B cell (primary cell): ENCODE data around the gene ESRRA. TPM values are rescaled to one million over a fixed set of nuclear protein-coding genes. Genes with fewer than 3 reads are reported as not detected.

Experiments used
- ATAC-seq: fragments of 200-7000 bp; cut with Tn5 transposase; one replicate; pipeline ENCODE4 v1.10.0; 2021; ENCODE audit warnings: low read depth, mild to moderate bottlenecking, moderate number of reproducible peaks, moderate library complexity
- CTCF ChIA-PET: fragments of 350-600 bp; sonication (Branson Sonifier 250); formaldehyde crosslinking; loops from one replicate; lab custom pipeline; 2021; ENCODE audit warnings: antibody characterized with exemption, inconsistent platforms; lab: Charles Lee
- POLR2A ChIA-PET: fragments of 350-600 bp; sonication (Branson Sonifier 250); formaldehyde crosslinking; loops from one replicate; lab custom pipeline; 2021; ENCODE audit warnings: antibody characterized with exemption; lab: Charles Lee
- DNase-seq: peaks from one replicate; pipeline ENCODE4 v3.0.0; 2013
- H2AFZ ChIP-seq: 2 replicates; pipeline ENCODE4 v1.6.1; 2012; ENCODE audit warnings: mild to moderate bottlenecking, low read depth, low read length; ENCODE audit not compliant: insufficient read depth, poor library complexity, severe bottlenecking
- H3K27ac ChIP-seq, 2 donors: 1 replicate in 1 of 2; 2 replicates in 1 of 2; pipeline ENCODE4 v1.5.1; 2012 to 2013; ENCODE audit warnings: low read length in 2 of 2, mild to moderate bottlenecking in 2 of 2, moderate library complexity in 1 of 2
- H3K27me3 ChIP-seq, 4 experiments: fragments of 200-600 bp in 1 of 4; sonication (generic) in 1 of 4; replicated peaks in 1 of 4; 1 replicate in 2 of 4; 2 replicates in 2 of 4; pipeline versions ENCODE4 v1.6.1 to v1.7.0; 2013 to 2016; ENCODE audit warnings: low read length in 3 of 4, mild to moderate bottlenecking in 2 of 4, mixed read lengths in 1 of 4, moderate library complexity in 1 of 4; ENCODE audit not compliant: insufficient read depth in 4 of 4, control insufficient read depth in 3 of 4; ENCODE audit errors: control extremely low read depth in 1 of 4
- H3K36me3 ChIP-seq, 2 experiments: replicated peaks in 1 of 2; 1 replicate in 1 of 2; 2 replicates in 1 of 2; pipeline versions ENCODE4 v1.6.1 to v1.7.1; 2013; ENCODE audit warnings: low read length in 1 of 2; ENCODE audit not compliant: insufficient read depth in 2 of 2, control insufficient read depth in 1 of 2; ENCODE audit errors: control extremely low read depth in 1 of 2, extremely low read depth in 1 of 2
- H3K4me1 ChIP-seq, 2 donors: fragments of 200-600 bp in 1 of 2; sonication (generic) in 1 of 2; 1 replicate in 1 of 2; 2 replicates in 1 of 2; pipeline versions ENCODE4 v1.5.1 to v1.6.1; 2013 to 2017; ENCODE audit warnings: low read length in 2 of 2; ENCODE audit not compliant: control insufficient read depth in 2 of 2, insufficient read depth in 2 of 2
- H3K4me2 ChIP-seq: replicated peaks from 2 replicates; pipeline ENCODE3; 2012; ENCODE audit warnings: mild to moderate bottlenecking, low read depth, low read length; ENCODE audit not compliant: poor library complexity, severe bottlenecking
- H3K4me3 ChIP-seq, 5 experiments: fragments of 200-600 bp in 1 of 5; sonication (generic) in 1 of 5; 1 replicate in 3 of 5; 2 replicates in 2 of 5; pipeline versions ENCODE4 v1.5.1 to v1.7.0; 2011 to 2016; ENCODE audit warnings: low read length in 4 of 5, mild to moderate bottlenecking in 4 of 5, low read depth in 2 of 5, control low read depth in 1 of 5, moderate library complexity in 1 of 5; ENCODE audit not compliant: insufficient read depth in 1 of 5; ENCODE audit errors: control extremely low read depth in 1 of 5, extremely low read depth in 1 of 5
- H3K79me2 ChIP-seq: fragments of 200-600 bp; sonication (generic); one replicate; pipeline ENCODE4 v1.6.0; 2016; ENCODE audit warnings: low read length; ENCODE audit not compliant: control insufficient read depth, insufficient read depth
- H3K9ac ChIP-seq: fragments of 200-600 bp; sonication (generic); 2 replicates; pipeline ENCODE4 v1.6.1; 2017; ENCODE audit warnings: mild to moderate bottlenecking, low read length, moderate library complexity
- H3K9me3 ChIP-seq, 3 donors: one replicate each; pipeline versions ENCODE4 v1.6.1 to v1.7.1; 2013; ENCODE audit warnings: low read length in 2 of 3; ENCODE audit not compliant: control insufficient read depth in 2 of 3, insufficient read depth in 1 of 3; ENCODE audit errors: control extremely low read depth in 1 of 3
- H4K20me1 ChIP-seq: 2 replicates; pipeline ENCODE4 v1.6.0; 2012; ENCODE audit warnings: mild to moderate bottlenecking, low read length; ENCODE audit not compliant: insufficient read depth, control insufficient read depth, poor library complexity, severe bottlenecking
- H3K27ac Mint-ChIP-seq: one replicate; pipeline ENCODE4 v1.8.0; 2021; ENCODE audit warnings: mixed read lengths
- H3K27me3 Mint-ChIP-seq: one replicate; pipeline ENCODE4 v1.8.0; 2021; ENCODE audit warnings: mixed read lengths
- H3K4me1 Mint-ChIP-seq: one replicate; pipeline ENCODE4 v1.8.0; 2021; ENCODE audit warnings: mixed read lengths
- H3K4me3 Mint-ChIP-seq: one replicate; pipeline ENCODE4 v1.8.0; 2021; ENCODE audit warnings: mixed read lengths
- H3K9me3 Mint-ChIP-seq: one replicate; pipeline ENCODE4 v1.8.0; 2022; ENCODE audit warnings: mixed read lengths; ENCODE audit not compliant: insufficient read depth
- CTCF ChIP-seq: fragments of 200-600 bp; IDR thresholded peaks from one replicate; pipeline ENCODE4 v1.8.0; 2022; ENCODE audit warnings: antibody characterized with exemption, mild to moderate bottlenecking
- EZH2 ChIP-seq: IDR thresholded peaks from 2 replicates; pipeline ENCODE4 v1.6.1; 2012; ENCODE audit warnings: borderline replicate concordance, low read depth, mild to moderate bottlenecking, moderate library complexity, low read length; ENCODE audit not compliant: insufficient read depth, poor library complexity, severe bottlenecking
- WGBS: methylation state at CpG from one replicate; pipeline ENCODE4 v1.1.5; 2013; ENCODE audit warnings: missing lambda C conversion rate; ENCODE audit not compliant: insufficient coverage; 5-methylcytosine and 5-hydroxymethylcytosine counted together
- intact Hi-C: fragments of 100-400 bp; cut with micrococcal nuclease; formaldehyde crosslinking; loops from one replicate; pipeline ENCODE4 v1.10.0; 2022
- polyA plus RNA-seq: library from polyadenylated mRNA; depleted of rRNA; stranded (reverse); fragments of >200 nt; gene quantifications from 2 replicates; pipeline ENCODE4 v1.2.3, GENCODE V29; 2012
- total RNA-seq, 2 donors: library from RNA; stranded (reverse); fragments of 120-200 nt in 1 of 2; gene quantifications; 1 replicate in 1 of 2; 2 replicates in 1 of 2; pipeline versions ENCODE4 v1.2.3 to v1.2.4, GENCODE V29; 2013 to 2022

The ESRRA gene
- total and polyA plus RNA-seq, 2 donors (not counting 1 experiment from before 2014, with no cell fraction given), result 16.3 to 39.6 TPM

GRCh38 chr11:64314146-64314804 is 9.0 kb downstream of the ESRRA start:
- Mint-ChIP-seq H3K4me3 (no peak overlapping the region), H3K27me3 (no peaks in the 10 kb centered on the region), H3K4me1 (peaks cover 28% of the 10 kb centered on the region), H3K27ac (peak overlapping the region; percentile 24), H3K9me3 (no peaks in the 10 kb centered on the region)
- no peak overlapping the region for H3K4me3 ChIP-seq
- H3K27ac ChIP-seq, result no peak overlapping the region
- H3K4me2 ChIP-seq, result no peak overlapping the region
- peaks cover 40% of the 10 kb centered on the region for H3K79me2 ChIP-seq
- H3K4me1 ChIP-seq, result peaks cover 6 to 24% of the 10 kb centered on the region in 2 donors
- H3K27me3 ChIP-seq, result no peaks in the 10 kb centered on the region
- H3K36me3 ChIP-seq, result peaks cover 0 to 32% of the 10 kb centered on the region in 2 experiments
- WGBS, result 95% methylated on average over 18 of the region's 19 CpGs
- intact Hi-C loops, result no loop called here
- no peak for DNase-seq
- H2AFZ ChIP-seq, result no peak overlapping the region
- H4K20me1 ChIP-seq, result peaks cover 21% of the 10 kb centered on the region
- no peaks in the 10 kb centered on the region for H3K9me3 ChIP-seq
- no peak for ATAC-seq
- ChIA-PET POLR2A (no interaction called here), CTCF (interaction anchor here (1.6 to 1.7 kb wide), 2 partner anchors 10 to 46 kb away, joined by 4 to 5 read pairs; no protein-coding TSS in a partner anchor)
- no peak overlapping the region for H3K9ac ChIP-seq
- TF ChIP-seq EZH2 (no peak), CTCF (no peak)
